ENCODE results near the gene SLC50A1.
A peak's percentile ranks its signal among the peaks of the same experiment; 100 is the strongest.

The SLC50A1 gene

DNA sequence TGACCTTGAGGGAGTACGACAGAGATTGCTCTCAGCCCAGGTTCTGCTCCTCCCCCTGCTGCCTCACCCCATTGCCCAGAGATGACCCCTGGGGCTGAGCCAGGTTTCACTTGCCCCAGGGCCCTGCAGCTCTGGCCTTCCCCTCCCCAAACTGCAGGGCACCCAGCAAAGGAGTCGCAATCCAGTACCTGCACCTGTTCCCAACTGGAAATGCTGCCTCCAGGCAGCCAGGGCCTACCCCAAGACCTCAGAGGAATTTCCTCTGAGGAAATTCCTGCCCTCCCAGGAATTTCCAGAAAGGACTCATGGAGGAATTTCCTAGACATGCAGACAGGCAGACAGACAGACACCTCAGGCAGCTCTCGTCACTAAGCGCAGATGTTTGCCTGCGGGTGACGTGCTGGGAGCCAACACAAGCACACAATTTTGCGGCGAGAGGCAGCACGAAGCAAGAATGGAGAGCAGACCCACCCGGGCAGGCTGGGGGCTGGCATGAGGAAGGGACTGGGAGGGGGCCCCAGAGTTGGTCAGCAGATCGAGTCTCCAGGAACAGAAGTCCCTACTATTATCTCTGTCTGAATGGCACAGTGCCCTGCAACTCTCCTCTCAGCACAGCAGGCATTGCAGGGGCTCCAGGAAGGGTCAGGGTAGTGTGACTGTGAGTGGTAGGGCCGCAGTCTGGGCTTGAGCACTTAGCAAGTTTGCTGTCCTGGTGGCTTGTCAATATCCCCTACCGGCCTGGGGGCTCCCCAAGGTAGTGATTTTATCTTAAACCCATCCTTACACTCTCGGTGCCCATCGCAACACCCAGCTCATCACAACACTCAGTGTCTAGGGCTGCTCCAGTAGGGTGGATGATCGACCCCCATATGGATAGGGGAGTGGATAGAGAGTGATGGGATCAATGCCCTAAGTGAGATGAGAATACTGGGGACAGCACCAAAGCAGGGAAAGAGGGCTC, 10.9 kb upstream of the SLC50A1 start:
- TF ChIP-seq ZBTB7A (tag by site-specific recombination; IDR thresholded peaks at IDR 0.05; ENCODE audit: low read depth) = no peak
- no peak for TF ChIP-seq HOXC10 (CRISPR knock-in tag; IDR thresholded peaks at IDR 0.05)
- TF ChIP-seq, protein P1, sequence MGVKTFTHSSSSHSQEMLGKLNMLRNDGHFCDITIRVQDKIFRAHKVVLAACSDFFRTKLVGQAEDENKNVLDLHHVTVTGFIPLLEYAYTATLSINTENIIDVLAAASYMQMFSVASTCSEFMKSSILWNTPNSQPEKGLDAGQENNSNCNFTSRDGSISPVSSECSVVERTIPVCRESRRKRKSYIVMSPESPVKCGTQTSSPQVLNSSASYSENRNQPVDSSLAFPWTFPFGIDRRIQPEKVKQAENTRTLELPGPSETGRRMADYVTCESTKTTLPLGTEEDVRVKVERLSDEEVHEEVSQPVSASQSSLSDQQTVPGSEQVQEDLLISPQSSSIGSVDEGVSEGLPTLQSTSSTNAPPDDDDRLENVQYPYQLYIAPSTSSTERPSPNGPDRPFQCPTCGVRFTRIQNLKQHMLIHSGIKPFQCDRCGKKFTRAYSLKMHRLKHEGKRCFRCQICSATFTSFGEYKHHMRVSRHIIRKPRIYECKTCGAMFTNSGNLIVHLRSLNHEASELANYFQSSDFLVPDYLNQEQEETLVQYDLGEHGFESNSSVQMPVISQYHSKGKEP (tag by site-specific recombination; IDR thresholded peaks at IDR 0.05) = peak; percentile 35; the same call in 1 of the 2 replicates
- TF ChIP-seq, protein P2, sequence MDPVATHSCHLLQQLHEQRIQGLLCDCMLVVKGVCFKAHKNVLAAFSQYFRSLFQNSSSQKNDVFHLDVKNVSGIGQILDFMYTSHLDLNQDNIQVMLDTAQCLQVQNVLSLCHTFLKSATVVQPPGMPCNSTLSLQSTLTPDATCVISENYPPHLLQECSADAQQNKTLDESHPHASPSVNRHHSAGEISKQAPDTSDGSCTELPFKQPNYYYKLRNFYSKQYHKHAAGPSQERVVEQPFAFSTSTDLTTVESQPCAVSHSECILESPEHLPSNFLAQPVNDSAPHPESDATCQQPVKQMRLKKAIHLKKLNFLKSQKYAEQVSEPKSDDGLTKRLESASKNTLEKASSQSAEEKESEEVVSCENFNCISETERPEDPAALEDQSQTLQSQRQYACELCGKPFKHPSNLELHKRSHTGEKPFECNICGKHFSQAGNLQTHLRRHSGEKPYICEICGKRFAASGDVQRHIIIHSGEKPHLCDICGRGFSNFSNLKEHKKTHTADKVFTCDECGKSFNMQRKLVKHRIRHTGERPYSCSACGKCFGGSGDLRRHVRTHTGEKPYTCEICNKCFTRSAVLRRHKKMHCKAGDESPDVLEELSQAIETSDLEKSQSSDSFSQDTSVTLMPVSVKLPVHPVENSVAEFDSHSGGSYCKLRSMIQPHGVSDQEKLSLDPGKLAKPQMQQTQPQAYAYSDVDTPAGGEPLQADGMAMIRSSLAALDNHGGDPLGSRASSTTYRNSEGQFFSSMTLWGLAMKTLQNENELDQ (tag by site-specific recombination; IDR thresholded peaks at IDR 0.05; ENCODE audit: low read depth) = no peak
- no peak for TF ChIP-seq ZNF670 (tag by site-specific recombination; IDR thresholded peaks at IDR 0.05; ENCODE audit: low read depth)
- TF ChIP-seq ZNF654 (tag by site-specific recombination; IDR thresholded peaks at IDR 0.05; ENCODE audit: low read depth) = no peak
- TF ChIP-seq ZNF561 (tag by site-specific recombination; IDR thresholded peaks at IDR 0.05; ENCODE audit: borderline replicate concordance) = no peak
- TF ChIP-seq ZIC2 (tag by site-specific recombination; IDR thresholded peaks at IDR 0.05) = peak; percentile 5; the same call in 1 of the 2 replicates
- TF ChIP-seq ZNF350 (tag by site-specific recombination; IDR thresholded peaks at IDR 0.05) = no peak
- peak; percentile 77 for TF ChIP-seq ZNF335 (tag by site-specific recombination; conservative IDR thresholded peaks at IDR 0.05)
- ChIA-PET POLR2A (interaction anchor here (1.5 to 2.9 kb wide), 3 partner anchors 10 to 48 kb away, joined by 4 to 9 read pairs (median 7); partner anchors contain the start of gene KRTCAP2), CTCF (interaction anchor here (0.6 to 2.4 kb wide), 13 partner anchors 10 to 240 kb away, joined by 3 to 8 read pairs (median 4); no protein-coding TSS in a partner anchor)
- Histone ChIP-seq H3K27ac (ENCODE audit: extremely low read depth, low read depth, low read length) (no peak overlapping the region), H3K36me3 (ENCODE audit: control insufficient read depth in 2 of 2, insufficient read depth in 1 of 2, low read length in 2 of 2) (no peaks in the 10 kb centered on the region), H3K4me1 (ENCODE audit: control insufficient read depth, insufficient read depth, low read length) (peaks cover 17% of the 10 kb centered on the region), H3K9me3 (ENCODE audit: control insufficient read depth, insufficient read depth, low read depth, low read length) (no peaks in the 10 kb centered on the region), H3K4me3 (ENCODE audit: low read depth, low read length) (no peak overlapping the region)

DNA sequence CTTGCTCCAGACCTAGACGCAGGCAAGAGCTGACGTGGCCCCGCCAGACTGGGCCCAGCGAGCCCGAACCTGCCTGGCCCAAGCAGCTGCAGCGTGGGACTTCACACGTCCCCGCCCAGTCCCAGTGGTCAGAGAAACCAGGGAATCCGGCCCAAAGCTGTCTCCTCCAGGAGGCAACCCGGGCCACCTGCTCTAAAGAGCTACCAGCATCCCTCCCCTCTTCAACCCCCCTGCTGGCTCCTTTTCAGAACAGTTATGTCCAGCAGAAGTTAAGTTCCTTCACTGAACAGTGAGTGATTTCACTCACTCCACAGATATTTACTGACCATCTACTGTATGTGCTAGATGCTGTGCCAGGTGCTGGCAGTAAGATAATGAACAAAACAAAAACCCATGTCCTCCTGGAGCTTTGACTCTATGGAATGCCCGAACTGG, 10.1 kb upstream of the SLC50A1 start:
- Histone ChIP-seq H3K27ac (ENCODE audit: extremely low read depth, low read depth, low read length) (no peak overlapping the region; the same call in 1 of the 2 replicates), H3K4me1 (ENCODE audit: control insufficient read depth, insufficient read depth, low read length) (peaks cover 21% of the 10 kb centered on the region), H3K36me3 (ENCODE audit: control insufficient read depth in 2 of 2, insufficient read depth in 1 of 2, low read length in 2 of 2) (no peaks in the 10 kb centered on the region), H3K4me3 (ENCODE audit: low read depth, low read length) (no peak overlapping the region), H3K9me3 (ENCODE audit: control insufficient read depth, insufficient read depth, low read depth, low read length) (no peaks in the 10 kb centered on the region)
- TF ChIP-seq KLF1 (tag by site-specific recombination; IDR thresholded peaks at IDR 0.05) = 0 out of 2 replicates have a peak, but pooled peaks have one; percentile 7
- TF ChIP-seq, protein P3, sequence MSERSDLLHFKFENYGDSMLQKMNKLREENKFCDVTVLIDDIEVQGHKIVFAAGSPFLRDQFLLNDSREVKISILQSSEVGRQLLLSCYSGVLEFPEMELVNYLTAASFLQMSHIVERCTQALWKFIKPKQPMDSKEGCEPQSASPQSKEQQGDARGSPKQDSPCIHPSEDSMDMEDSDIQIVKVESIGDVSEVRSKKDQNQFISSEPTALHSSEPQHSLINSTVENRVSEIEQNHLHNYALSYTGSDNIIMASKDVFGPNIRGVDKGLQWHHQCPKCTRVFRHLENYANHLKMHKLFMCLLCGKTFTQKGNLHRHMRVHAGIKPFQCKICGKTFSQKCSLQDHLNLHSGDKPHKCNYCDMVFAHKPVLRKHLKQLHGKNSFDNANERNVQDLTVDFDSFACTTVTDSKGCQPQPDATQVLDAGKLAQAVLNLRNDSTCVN (tag by site-specific recombination; optimal IDR thresholded peaks at IDR 0.05) = no peak
- ChIA-PET POLR2A (interaction anchor here (0.7 to 2.9 kb wide), 4 partner anchors 12 to 47 kb away, joined by 3 to 9 read pairs (median 6); partner anchors contain the start of gene KRTCAP2), CTCF (interaction anchor here (0.5 to 2.6 kb wide), 9 partner anchors 30 to 579 kb away, joined by 3 to 17 read pairs (median 5); no protein-coding TSS in a partner anchor)

Data from HEK293 (cell line).